Breast epithelium (tissue), 3 donors: ENCODE results near the gene PTPRA.

Source experiments
- CTCF ChIP-seq, 3 donors: fragments of 450-650 bp; IDR thresholded peaks; one replicate each; pipeline ENCODE4 v1.5.1; 2016 to 2017; ENCODE audit warnings: antibody characterized with exemption in 3 of 3, mild to moderate bottlenecking in 3 of 3, moderate library complexity in 3 of 3
- POLR2A ChIP-seq: fragments of 450-650 bp; IDR thresholded peaks from one replicate; pipeline ENCODE4 v1.6.1; 2016; ENCODE audit warnings: antibody characterized with exemption, mild to moderate bottlenecking, moderate library complexity

- TF ChIP-seq CTCF (IDR thresholded peaks at IDR 0.05) = no peak
- no peak for TF ChIP-seq POLR2A
Observed at GRCh38 chr20:2879146-2879545, 5.9 kb downstream of the PTPRA start.
